ENCODE data around the gene ZSWIM8. TPM values are rescaled to one million over a fixed set of nuclear protein-coding genes. Genes with fewer than 3 reads are reported as not detected.

The ZSWIM8 gene
- total and polyA plus RNA-seq, 2 experiments from 2014 or later: 101 to 103 TPM

DNA sequence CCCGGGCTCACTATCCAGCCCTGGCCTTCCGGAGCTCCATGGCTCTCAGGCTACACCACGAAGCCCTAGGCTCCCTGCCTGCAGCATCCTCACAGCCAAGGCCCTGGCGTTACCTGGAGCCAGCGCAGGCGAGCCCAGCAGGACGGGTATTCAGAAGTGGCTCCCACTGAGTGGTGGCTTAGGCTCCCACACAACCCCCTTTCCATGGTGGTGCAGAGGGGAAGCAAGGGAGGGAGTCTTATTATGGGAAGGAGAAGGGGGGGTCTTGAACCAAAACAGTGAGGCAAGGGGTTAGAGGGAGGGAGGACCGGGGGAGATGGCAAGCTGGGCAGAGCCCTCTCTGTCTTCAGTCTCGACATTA, 55.6 kb downstream of the ZSWIM8 start:
- 94% methylated on average over 9 of the region's 9 CpGs for WGBS (ENCODE audit: low lambda C conversion rate, missing lambda C conversion rate)
- no peaks in the 10 kb centered on the region for H3K9me2 ChIP-seq (replicated peaks; ENCODE audit: insufficient read depth)
- no peak for DNase-seq (ENCODE audit: low spot score)
- H3K27ac ChIP-seq: no peak overlapping the region
- H3K79me2 ChIP-seq: no peaks in the 10 kb centered on the region
- H3K4me1 ChIP-seq (ENCODE audit: insufficient read depth): no peaks in the 10 kb centered on the region
- H4K20me1 ChIP-seq (ENCODE audit: insufficient read depth, poor library complexity, severe bottlenecking): no peaks in the 10 kb centered on the region
- H3K4me3 ChIP-seq: no peak overlapping the region
- H3K9me3 ChIP-seq (ENCODE audit: low read depth): no peaks in the 10 kb centered on the region
- no peaks in the 10 kb centered on the region for H3K36me3 ChIP-seq (replicated peaks; ENCODE audit: insufficient read depth, low read depth)
- H3K27me3 ChIP-seq: no peaks in the 10 kb centered on the region
- no peak overlapping the region for H3K4me2 ChIP-seq
- TF ChIP-seq, protein P1, sequence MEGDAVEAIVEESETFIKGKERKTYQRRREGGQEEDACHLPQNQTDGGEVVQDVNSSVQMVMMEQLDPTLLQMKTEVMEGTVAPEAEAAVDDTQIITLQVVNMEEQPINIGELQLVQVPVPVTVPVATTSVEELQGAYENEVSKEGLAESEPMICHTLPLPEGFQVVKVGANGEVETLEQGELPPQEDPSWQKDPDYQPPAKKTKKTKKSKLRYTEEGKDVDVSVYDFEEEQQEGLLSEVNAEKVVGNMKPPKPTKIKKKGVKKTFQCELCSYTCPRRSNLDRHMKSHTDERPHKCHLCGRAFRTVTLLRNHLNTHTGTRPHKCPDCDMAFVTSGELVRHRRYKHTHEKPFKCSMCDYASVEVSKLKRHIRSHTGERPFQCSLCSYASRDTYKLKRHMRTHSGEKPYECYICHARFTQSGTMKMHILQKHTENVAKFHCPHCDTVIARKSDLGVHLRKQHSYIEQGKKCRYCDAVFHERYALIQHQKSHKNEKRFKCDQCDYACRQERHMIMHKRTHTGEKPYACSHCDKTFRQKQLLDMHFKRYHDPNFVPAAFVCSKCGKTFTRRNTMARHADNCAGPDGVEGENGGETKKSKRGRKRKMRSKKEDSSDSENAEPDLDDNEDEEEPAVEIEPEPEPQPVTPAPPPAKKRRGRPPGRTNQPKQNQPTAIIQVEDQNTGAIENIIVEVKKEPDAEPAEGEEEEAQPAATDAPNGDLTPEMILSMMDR (IDR thresholded peaks at IDR 0.05; ENCODE audit: poor library complexity): no peak
- TF ChIP-seq EZH2 (IDR thresholded peaks at IDR 0.05; ENCODE audit: borderline replicate concordance): no peak
- TF ChIP-seq EZH2phosphoT487 (IDR thresholded peaks at IDR 0.05; ENCODE audit: low read depth, severe bottlenecking, unreplicated experiment): no peak
- no peak overlapping the region for H2AFZ ChIP-seq

DNA sequence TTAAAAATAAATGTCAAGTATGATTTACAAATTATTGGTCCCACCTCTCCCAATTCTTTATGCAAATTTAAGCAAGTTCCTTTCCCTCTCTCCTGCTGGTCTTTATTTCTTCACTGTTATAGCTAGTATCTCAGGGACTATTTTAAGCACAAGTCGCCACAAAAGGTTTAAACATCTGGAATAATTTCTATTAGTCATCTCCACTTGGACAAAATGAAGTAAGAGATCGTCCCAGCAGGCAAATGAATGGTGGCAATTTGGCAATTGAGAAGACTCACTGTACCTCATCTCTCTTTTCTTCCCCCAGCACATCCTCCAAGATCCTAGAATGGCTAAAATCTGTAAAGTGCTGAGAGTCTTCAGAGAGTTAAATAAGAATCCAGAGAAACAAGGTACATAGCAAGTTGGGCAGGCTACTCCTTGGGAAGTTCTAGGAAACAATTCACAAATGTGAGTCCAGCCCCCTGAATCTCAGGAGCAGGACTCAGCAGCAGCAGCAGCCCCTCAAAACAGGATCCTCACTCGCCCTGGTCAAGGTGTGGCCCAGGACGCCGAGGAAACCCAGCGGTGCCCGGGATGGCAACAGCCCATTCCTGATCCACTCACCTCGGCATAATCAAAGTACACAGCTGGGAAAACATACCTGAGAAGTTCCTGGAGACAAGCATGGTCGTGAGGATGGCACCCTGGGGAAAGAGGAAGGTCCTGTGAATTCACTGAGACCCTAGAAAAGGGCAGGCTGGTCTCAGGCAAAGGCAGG, 56.3 kb downstream of the ZSWIM8 start:
- WGBS (ENCODE audit: low lambda C conversion rate, missing lambda C conversion rate): 95% methylated on average over 9 of the region's 9 CpGs
- H3K4me1 ChIP-seq (ENCODE audit: insufficient read depth): no peaks in the 10 kb centered on the region
- H3K36me3 ChIP-seq (replicated peaks; ENCODE audit: insufficient read depth, low read depth): no peaks in the 10 kb centered on the region
- no peaks in the 10 kb centered on the region for H3K9me3 ChIP-seq (ENCODE audit: low read depth)
- H2AFZ ChIP-seq: no peak overlapping the region
- no peaks in the 10 kb centered on the region for H3K9me2 ChIP-seq (replicated peaks; ENCODE audit: insufficient read depth)
- H4K20me1 ChIP-seq (ENCODE audit: insufficient read depth, poor library complexity, severe bottlenecking): no peaks in the 10 kb centered on the region
- TF ChIP-seq EZH2 (IDR thresholded peaks at IDR 0.05; ENCODE audit: borderline replicate concordance) (no peak), EZH2phosphoT487 (IDR thresholded peaks at IDR 0.05; ENCODE audit: low read depth, severe bottlenecking, unreplicated experiment) (no peak)
- TF ChIP-seq, protein P1 (IDR thresholded peaks at IDR 0.05; ENCODE audit: poor library complexity): no peak
- H3K79me2 ChIP-seq: no peaks in the 10 kb centered on the region
- no peaks in the 10 kb centered on the region for H3K27me3 ChIP-seq
- H3K4me3 ChIP-seq: no peak overlapping the region
- no peak overlapping the region for H3K27ac ChIP-seq
- no peak overlapping the region for H3K4me2 ChIP-seq
- no peak for DNase-seq (ENCODE audit: low spot score)

DNA sequence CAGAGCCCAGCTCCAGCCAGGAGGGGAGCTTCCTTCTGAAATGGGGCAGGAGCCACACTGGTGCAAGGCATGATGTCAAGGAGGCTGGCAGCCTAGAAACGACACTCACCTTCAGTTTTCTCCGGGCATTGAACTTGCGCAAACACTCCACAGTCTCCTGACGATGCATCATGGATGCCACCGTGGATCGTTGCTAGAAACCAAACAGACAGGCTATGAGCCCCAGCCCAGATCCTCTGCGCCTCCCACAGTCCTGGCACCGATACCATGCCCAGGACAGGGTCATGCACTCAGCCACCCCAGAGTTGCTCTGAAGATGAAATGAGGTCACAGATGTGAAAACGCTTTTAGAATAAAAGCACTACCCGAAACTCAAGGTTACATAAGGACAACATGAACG, 56.9 kb downstream of the ZSWIM8 start:
- DNase-seq (ENCODE audit: low spot score): no peak
- Histone ChIP-seq H3K4me2 (no peak overlapping the region), H4K20me1 (ENCODE audit: insufficient read depth, poor library complexity, severe bottlenecking) (no peaks in the 10 kb centered on the region), H3K79me2 (no peaks in the 10 kb centered on the region), H3K4me1 (ENCODE audit: insufficient read depth) (no peaks in the 10 kb centered on the region), H3K27ac (no peak overlapping the region), H3K27me3 (no peaks in the 10 kb centered on the region), H3K9me3 (ENCODE audit: low read depth) (no peaks in the 10 kb centered on the region), H3K36me3 (replicated peaks; ENCODE audit: insufficient read depth, low read depth) (no peaks in the 10 kb centered on the region), H3K9me2 (replicated peaks; ENCODE audit: insufficient read depth) (no peaks in the 10 kb centered on the region), H3K4me3 (no peak overlapping the region), H2AFZ (no peak overlapping the region)
- TF ChIP-seq EZH2 (IDR thresholded peaks at IDR 0.05; ENCODE audit: borderline replicate concordance) (no peak), EZH2phosphoT487 (IDR thresholded peaks at IDR 0.05; ENCODE audit: low read depth, severe bottlenecking, unreplicated experiment) (no peak)
- TF ChIP-seq, protein P1 (IDR thresholded peaks at IDR 0.05; ENCODE audit: poor library complexity): no peak
- 94% methylated on average over 11 of the region's 11 CpGs for WGBS (ENCODE audit: low lambda C conversion rate, missing lambda C conversion rate)

Data from hepatocyte (in vitro differentiated cells).